Stimulated activated CD8-positive, alpha-beta memory T cell treated with anti-CD3 and anti-CD28 coated beads, Interleukin-15, amount 100 ng/mL, for 1 hour (primary cell): ENCODE data around the gene HLA-DPA1.

Experiments used
- DNase-seq: peaks from one replicate; pipeline ENCODE4 v3.0.0-alpha.2; 2020; ENCODE audit warnings: low read depth

Gene HLA-DPA1

DNA sequence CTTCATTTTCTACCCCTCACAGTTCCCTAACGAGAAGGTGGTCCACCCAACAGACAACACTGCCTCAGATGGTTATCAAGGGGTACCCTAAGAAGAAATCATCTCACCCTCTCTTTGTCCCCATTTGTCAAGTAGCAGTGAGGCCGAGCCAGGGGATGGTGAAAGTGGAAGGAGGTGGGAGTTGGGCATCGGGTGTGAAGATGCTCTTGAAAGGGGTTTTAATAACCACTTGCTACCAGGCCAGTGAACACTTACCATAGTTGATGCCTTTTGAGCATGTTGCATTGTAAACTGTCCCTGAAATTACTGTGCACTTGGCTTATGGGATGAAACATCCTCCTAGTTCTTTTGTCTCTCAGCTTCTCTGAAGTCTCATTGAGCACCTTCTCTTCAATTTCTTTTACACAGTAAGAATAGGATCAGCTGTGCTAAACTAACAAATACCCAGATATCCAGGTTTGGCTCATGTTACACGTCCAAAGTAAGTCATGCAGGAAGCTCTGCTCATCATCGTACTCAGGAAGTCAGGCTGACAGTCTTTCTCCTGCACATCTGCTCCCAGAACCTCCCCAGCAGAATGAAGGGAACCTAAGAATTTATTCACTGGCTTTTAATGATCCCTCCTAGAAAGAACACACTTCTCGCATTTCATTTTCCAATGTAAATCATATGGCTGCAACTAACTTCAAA, 15.6 kb upstream of the HLA-DPA1 start:
- DNase-seq = no peak

GRCh38 chr6:33088258-33088930, 14.9 kb upstream of the HLA-DPA1 start:
- DNase-seq = no peak

DNA sequence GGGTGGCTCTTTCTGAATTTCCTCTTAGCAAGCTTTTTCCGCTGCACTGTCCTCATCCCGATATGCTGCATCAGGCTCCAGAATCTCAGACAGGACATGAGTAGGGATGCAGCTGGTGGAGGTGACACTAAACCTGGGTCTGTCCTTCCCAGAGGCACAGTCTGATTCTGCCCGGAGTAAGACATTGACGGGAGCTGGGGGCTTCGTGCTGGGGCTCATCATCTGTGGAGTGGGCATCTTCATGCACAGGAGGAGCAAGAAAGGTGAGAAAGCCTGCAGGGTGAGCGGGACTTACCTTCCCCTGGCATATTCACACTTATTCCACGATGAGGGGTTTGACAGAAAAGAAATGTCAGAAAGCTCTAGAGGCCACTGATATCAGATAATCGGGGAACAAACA, 12.2 kb upstream of the HLA-DPA1 start:
- no peak for DNase-seq

- DNase-seq = no peak
Measured at GRCh38 chr6:33082702-33083101, 9.3 kb upstream of the HLA-DPA1 start.

- no peak for DNase-seq
Measured at GRCh38 chr6:33081098-33081824, 7.8 kb upstream of the HLA-DPA1 start.

DNA sequence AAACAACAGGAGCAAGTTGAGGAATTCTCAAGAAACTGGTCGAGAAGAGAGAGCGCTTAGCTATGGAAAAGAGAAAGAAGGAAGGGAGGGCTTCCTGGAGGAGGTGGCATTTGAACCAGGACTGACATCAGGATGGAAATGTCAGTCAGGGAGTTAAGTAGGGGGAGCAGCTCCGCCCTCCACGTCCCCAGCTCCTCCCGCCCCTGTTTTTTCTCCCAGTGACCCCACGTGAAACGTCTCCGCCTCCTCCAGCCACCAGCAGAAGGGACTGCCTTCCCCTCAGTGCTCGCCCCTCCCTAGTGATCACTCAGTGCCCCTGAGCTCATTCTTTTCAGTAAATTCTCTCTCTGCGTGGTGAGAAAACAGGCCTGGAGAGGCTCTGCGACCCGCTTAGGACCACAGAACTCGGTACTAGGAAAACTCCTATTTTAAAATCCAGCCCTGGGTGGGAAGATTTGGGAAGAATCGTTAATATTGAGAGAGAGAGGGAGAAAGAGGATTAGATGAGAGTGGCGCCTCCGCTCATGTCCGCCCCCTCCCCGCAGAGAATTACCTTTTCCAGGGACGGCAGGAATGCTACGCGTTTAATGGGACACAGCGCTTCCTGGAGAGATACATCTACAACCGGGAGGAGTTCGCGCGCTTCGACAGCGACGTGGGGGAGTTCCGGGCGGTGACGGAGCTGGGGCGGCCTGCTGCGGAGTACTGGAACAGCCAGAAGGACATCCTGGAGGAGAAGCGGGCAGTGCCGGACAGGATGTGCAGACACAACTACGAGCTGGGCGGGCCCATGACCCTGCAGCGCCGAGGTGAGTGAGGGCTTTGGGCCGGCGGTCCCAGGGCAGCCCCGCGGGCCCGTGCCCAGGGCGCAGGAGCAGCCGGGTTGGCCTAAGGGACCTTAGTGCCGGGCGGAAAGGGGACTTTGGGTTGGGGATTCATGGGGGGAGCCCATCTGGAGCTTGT, 7.0 kb upstream of the HLA-DPA1 start:
- no peak for DNase-seq

DNA sequence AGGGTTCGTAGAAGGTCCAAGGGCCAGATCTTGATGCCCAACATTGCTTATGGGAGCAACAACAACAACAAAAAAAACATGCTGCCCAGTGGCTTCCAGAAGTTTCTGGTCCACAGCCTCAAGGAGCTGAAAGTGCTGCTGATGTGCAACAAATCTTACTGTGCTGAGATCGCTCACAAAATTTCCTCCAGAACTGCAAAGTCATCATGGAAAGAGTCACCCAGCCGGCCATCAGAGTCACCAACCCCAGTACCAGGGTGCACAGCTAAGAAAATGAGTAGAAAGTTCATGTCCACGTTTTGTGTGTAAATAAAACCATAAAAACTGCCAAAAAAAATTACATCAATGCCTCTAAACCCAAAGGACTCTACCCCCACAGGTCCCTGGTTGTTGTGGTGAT, 6.1 kb upstream of the HLA-DPA1 start:
- no peak for DNase-seq

- no peak for DNase-seq
Measured at GRCh38 chr6:33078919-33079521, 5.6 kb upstream of the HLA-DPA1 start.

DNA sequence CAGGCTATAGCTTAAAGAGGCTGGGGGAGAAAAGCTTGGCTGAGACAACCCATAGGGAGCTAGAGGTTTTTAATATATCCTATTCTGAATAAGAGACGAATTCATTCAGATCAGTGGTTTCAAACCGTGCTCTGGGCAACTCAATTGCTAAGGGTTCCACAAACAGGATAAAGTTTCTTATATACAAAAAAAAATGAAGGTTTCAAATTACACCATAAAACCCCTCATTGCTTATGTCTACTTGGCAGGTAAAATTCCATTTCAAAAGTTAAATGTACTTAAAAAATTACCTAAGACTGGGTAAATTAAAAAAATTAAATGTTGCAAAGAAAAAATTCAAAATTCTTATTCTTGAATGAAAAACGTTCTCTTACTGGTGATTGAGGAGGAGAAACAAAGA, 5.0 kb upstream of the HLA-DPA1 start:
- no peak for DNase-seq

DNA sequence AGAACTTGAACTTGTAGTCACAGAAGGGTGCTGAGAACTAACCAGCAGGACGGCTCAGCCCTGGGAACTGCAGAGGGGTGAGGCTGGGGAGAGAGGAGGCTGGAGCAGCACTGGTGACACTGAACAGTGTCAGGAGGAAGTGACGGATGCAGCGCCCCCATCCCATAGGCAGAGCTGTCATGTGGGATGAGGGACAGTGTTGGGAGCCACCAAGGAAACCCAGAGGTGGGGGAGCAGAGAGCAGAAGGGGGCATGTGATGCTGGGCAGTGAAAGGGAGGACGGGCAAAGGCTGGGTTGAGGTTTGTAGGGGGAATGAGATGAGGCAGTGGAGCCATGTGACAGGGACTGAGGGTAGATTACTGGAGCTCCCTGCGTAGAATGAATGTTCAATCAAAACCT, 4.5 kb upstream of the HLA-DPA1 start:
- no peak for DNase-seq

GRCh38 chr6:33076406-33076934, 3.0 kb upstream of the HLA-DPA1 start:
- DNase-seq = no peak

GRCh38 chr6:33075568-33076405, 2.3 kb upstream of the HLA-DPA1 start, which contains the start of gene HLA-DPB1:
TSS of gene HLA-DPB1 (plus strand) at chr6:33075990. CDS start at chr6:33076042, 52 bp downstream.
- no peak for DNase-seq

DNA sequence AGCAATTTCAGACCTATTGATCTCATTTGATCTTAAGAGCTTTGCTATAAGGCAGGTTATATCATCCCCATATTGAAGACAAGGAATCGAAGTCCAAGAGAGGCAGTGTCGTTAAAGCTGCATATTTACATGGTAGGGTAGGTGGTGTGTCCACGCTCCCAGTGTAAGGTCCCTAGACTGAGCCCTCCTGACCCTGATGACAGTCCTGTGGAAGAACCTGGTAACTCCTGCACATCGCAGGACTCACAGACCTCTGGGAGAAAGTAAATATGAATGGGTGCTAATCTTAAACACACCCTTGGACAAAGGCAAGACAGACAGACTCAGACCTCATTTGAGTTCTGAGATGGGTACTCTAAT, 1.7 kb upstream of the HLA-DPA1 start:
- no peak for DNase-seq

- no peak for DNase-seq
Measured at GRCh38 chr6:33072508-33073100, 845 bp downstream of the HLA-DPA1 start.

- no peak for DNase-seq
Measured at GRCh38 chr6:33071569-33071968, 1.9 kb downstream of the HLA-DPA1 start.

DNA sequence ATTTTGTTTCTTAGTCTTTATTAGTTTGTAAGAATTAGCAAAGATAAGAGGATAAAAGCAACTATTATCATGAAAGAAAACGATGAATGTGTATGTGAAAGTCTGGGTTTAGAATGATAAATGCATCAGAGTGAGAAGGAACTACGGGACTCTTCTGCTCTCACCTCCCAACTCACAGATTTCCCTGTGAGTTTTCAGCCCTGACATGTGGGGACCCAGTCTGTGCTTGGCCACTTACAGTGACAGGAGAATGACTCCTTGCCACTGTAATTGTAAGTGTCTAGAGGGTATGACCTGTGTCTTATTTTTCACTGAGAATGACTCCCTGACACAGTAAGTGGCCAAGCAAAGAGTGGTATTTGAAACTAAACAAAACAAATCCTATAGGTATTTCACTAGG, 2.5 kb downstream of the HLA-DPA1 start:
- no peak for DNase-seq

- no peak for DNase-seq
Measured at GRCh38 chr6:33069021-33069738, 4.3 kb downstream of the HLA-DPA1 start.

DNA sequence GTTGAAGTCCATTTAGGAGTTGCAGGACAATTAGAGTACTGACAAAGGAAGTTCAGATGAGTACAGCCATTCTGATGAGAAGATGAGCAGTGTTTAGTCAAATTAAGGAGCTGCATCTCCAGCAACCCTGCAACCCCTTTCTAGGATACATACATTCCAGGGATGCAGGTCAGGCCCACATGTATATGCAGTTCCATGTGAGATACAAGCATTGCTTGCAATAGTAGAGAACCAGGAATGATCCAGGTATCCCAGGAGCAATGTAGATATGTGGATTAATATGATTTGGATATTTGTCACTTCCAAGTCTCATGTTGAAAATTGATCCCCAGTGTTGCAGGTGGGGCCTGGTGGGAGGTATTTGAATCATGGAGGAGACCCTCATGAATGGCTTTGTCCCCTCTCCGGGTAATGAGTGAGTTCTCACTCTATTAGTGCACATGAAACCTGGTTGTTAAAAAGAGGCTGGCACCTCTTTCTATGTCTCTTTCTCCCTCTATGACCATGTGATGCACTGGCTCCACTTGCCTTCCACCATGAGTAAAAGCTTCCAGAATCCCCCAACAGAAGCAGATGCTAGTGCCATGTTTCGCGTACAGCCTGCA, 6.4 kb downstream of the HLA-DPA1 start:
- DNase-seq = no peak

DNA sequence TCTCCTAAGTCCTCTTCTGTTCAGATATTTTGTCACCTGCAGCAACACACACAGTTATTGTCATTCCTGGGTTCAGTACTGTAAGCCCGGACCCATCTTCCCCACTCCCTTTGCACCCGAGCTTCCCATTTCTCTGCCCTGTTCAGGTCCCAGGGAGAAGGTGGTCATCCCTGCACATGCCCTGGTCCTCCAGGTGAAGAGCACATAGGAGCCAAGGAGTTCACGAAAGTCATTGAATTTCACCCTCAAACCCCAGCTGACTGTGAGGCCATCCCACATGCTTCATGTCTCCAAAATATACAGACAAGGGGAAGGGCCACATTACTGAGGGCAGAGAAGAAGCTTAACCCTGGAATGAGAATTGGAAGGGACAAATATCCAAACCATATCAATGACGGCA, 8.1 kb downstream of the HLA-DPA1 start:
- no peak for DNase-seq
